GM12864 (cell line): ENCODE data around the gene CHD5.

Source experiments
- DNase-seq: peaks from one replicate; pipeline ENCODE4 v3.0.0-alpha.2; 2011; ENCODE audit warnings: low read depth
- H3K4me3 ChIP-seq: 2 replicates; pipeline ENCODE4 v1.5.1; 2011; ENCODE audit warnings: mild to moderate bottlenecking, low read depth, low read length, control low read depth
- TF ChIP-seq, protein P1 (sequence below): IDR thresholded peaks from 2 replicates; pipeline ENCODE4 v1.5.1; 2011; ENCODE audit warnings: low read depth, mild to moderate bottlenecking, moderate library complexity, low read length, control low read depth, inconsistent platforms; ENCODE audit errors: missing control alignments

Gene CHD5

DNA sequence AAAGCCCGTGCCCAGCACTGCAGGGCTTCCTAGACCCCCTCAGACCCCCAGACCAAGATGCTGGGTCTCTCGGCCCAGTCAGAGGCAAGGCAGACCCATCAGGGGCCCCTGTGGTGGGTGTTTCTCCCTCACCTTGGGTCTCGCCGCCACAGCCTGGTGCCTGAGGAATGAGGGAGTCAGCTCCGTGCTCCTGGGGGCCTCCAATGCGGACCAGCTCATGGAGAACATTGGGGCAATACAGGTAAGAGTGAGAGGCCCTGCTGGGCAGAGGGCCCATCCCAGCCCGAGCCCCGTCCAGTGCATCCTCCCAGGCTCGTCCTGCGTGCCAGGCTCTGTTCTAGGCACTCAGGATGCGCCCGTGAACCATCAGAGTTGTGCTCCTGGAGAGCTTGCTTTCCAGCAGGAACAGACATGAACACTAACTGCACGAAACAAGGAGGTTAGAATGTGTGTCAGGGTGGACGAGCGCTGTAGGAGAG is 83.0 kb downstream of the CHD5 start:
- DNase-seq, result no peak
- H3K4me3 ChIP-seq, result no peak overlapping the region
- TF ChIP-seq, protein P1, sequence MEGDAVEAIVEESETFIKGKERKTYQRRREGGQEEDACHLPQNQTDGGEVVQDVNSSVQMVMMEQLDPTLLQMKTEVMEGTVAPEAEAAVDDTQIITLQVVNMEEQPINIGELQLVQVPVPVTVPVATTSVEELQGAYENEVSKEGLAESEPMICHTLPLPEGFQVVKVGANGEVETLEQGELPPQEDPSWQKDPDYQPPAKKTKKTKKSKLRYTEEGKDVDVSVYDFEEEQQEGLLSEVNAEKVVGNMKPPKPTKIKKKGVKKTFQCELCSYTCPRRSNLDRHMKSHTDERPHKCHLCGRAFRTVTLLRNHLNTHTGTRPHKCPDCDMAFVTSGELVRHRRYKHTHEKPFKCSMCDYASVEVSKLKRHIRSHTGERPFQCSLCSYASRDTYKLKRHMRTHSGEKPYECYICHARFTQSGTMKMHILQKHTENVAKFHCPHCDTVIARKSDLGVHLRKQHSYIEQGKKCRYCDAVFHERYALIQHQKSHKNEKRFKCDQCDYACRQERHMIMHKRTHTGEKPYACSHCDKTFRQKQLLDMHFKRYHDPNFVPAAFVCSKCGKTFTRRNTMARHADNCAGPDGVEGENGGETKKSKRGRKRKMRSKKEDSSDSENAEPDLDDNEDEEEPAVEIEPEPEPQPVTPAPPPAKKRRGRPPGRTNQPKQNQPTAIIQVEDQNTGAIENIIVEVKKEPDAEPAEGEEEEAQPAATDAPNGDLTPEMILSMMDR, result no peak

DNA sequence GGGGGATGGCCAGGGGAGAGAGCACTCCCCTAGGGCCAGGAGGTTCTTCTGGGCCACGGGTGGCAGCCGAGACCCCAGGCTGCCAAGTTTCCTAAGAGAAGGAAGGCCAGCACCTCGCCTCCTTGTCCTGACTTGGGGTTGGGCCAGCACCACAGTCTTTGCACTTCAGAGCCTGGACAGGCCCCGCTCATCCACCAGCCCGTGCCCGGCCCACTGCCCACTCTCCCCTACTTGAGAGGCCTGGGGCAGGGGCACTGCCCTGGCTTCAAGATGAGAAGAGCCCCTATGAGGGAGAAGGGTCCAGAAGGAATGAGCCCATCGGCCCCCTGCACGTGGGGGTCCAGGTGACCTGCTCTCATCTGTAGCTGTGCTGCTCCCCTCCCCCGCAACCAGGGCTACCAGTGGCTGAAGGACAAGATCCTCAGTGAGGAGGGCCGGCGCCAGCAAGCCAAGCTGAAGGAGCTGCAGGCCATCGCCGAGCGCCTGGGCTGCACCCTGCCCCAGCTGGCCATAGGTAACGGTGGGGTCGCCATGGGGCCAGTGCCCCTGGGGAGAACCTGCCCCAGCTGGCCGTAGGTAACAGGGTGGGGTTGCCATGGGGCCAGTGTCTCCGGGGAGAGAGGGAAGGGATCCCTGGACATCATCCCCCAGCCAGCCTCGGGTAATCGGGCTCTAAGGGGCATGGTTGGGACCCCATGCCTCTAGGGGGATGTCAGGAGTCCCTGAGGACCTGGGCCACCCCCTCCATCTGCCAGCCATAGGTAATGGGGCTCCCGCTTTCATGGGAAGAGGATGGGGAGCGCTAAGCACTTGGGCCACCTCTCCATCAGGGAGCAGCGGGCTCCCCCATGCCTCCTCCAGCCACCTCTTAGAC is 83.6 kb downstream of the CHD5 start:
- TF ChIP-seq, protein P1, result no peak
- DNase-seq, result no peak
- no peak overlapping the region for H3K4me3 ChIP-seq

DNA sequence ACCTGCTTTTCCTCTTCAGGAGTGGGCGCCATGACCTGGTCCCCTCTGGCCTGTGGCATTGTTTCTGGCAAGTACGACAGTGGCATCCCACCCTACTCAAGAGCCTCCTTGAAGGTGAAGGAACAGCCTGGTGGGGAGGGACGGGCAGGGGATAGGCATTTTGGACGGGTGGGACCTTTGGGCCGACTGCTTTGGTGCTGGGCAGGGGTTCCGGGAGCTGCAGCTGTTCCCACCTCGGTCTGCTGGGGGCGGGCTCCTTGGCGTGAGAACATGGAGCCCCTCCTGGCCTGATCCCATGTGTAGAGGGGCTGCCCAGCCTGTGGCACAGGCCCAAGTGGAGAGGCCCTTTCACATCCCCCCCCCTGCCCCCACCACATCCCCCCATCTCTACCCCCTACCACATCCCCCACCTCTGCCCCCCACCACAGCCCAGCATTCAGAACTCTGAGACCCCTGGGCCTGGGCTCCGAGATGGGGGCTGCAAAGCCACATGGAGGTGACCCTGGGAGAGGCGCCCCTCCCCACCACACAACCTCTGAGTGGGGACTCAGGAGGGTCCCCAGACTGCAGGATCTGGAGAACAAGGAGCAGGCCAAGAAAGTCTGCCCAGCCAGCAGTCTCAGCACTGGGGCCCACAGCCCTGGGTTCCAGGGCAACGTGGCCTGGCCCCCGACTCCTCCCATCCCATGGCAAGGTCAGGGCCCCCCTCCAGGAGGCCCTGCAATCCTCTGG is 84.4 kb downstream of the CHD5 start:
- TF ChIP-seq, protein P1, result no peak
- DNase-seq, result no peak
- H3K4me3 ChIP-seq, result no peak overlapping the region

DNA sequence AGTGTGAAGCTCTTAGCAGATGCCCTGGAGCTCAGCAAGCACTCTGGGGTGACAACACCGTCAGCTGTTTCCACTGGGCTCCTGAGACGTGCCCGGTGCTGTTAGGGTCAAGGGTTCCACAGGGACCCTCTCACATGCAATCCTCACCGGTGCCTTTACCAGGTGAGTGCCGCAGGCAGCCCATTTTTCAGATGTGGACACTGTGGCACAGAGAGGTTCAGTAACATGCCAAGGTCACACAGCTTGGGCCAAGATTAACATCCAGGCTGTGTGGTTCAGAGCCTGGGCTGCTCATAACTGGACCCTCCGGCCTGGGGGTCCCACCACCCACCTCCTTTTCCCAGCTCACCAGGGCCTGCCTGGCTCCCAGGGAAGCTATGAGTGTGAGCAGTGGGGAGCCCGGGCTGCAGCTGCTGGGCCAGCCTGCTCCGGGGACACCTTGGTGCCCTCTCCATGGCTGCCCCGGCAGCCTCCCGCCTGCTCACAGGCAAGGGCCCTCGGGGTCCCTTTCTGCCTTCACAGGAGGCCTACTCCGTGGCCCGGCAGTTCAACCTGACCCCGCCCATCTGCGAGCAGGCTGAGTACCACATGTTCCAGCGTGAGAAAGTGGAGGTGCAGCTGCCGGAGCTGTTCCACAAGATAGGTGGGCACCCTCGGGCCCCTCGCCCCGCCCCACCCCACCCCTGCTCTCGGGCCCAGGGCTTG is 85.2 kb downstream of the CHD5 start:
- TF ChIP-seq, protein P1, result no peak
- no peak overlapping the region for H3K4me3 ChIP-seq
- no peak for DNase-seq

DNA sequence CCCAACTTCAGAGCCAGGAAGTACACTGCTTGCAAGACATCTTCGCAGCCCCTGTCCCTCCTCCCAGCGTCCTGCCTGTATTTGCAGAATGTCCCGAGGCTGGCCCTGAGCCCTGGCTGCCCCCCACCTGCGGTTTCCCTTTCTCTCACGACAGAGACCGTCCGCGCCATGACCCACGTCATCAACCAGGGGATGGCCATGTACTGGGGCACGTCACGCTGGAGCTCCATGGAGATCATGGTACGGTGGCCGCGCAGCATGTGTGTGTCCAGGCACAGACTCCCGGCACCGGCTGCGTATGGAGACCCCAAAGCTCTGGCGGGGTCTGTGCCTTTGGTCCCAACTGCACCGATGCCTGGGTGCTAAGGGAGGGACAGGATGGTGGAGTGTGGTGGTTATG is 85.9 kb downstream of the CHD5 start:
- no peak overlapping the region for H3K4me3 ChIP-seq
- TF ChIP-seq, protein P1, result no peak
- DNase-seq, result no peak

DNA sequence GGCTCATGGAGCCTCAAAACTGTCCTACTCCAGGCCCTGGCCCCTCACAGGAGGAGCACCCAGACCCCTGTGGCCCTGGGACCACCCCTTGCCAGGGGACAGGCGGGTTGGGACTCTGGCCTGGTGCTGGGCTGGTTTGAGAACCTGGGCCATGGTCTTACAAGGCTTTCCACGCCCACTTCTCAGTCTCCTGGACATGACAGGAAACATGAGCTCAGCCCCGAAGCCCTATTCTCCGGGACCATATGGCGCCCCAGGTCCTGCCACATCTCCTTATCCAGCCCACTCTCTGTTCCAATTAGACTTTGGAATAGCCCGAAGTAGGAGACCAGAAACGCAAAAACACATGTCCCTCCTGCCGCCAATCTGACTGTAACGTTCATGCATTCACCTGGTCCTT is 86.5 kb downstream of the CHD5 start:
- no peak for DNase-seq
- H3K4me3 ChIP-seq, result no peak overlapping the region
- TF ChIP-seq, protein P1, result no peak
